ENCODE data around the gene MRTFA. TPM values are rescaled to one million over a fixed set of nuclear protein-coding genes. Genes with fewer than 3 reads are reported as not detected.

Gene MRTFA
- total RNA-seq, 1 donor from 2014 or later: 77.7 TPM

DNA sequence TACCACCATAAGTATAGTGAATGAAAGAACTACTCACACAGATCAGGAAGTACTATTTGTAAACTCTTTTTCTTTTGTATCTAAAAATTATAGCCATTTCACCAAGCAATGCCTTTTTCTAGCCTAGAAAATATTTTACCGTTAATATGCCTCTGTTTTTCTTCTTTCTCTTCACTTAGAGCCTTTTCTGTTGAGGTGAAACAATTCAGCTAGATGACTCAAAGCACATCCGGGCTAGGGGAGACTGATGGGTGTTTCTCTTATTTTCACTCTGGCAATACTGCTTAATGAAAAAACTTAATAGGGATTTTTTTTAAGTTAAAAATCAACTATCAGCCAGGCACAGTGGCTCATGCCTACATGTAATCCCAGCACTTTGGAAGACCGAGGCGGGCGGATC, 172.8 kb downstream of the MRTFA start:
- DNase-seq (ENCODE audit: low read depth): no peak

DNA sequence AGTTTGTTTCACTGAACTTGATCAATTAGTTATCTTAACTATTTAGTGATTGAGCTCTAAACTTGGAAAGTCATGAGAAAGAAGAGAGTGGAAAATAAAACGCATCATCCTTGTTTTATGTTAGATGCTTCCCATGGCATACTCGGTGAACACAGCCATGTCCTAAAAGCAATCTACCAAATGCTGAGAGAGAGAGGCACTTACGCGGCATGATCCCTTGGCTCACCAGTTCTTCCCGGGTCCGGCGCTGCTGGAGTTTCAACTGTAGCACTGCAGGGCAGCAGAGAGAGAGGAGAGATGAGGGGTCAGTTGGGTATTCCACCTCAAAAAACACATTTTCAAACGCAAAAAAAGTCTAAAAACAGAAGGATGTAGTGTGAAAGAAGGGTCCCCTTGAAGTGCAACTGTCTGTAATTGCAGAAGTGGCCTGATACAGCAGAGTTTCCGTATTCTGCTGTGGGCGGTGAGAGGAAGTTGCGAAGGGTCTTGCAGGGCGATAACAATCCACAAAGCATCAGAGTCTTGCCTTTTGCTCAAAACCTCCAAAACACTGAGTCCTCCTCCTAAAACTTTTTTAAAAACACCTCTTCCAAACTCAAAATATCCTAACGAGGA, 173.4 kb downstream of the MRTFA start:
- DNase-seq (ENCODE audit: low read depth): no peak

DNA sequence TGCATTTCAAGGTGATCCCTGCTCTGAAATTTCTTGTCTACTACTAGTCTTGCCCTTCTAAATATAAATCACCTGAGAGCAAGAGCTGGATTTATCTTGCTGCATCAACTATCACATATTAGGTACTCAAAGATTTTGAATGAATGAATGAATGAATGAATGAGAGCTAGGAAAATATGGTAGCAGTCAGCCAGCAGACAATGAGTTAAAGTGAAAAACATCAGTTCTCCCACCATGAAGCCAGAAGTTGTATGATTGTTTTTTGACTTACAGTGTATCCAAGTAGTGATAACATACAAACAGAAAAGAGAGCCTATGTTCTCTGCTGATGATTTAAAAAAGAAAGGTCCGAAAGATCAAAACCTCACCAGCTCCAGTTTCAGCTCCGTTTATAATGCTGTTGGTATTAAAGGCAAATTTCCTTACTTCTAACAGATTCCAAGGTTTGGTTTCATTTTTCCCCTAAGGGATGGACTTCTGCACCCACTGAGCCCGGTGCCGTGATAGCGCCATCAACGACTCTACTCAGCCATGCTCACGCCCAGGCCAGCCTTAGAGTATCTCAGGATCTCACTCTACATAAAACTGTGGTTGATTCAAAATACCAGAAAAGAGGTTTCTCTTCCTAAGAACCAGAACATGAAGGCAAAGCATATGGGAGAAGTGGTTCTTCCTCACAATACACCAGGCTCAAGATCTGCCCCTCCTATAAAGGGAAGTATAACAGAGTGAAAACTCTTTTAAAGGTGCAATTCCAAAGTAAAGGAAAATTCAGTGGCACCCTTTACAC, 174.1 kb downstream of the MRTFA start:
- no peak for DNase-seq (ENCODE audit: low read depth)

DNA sequence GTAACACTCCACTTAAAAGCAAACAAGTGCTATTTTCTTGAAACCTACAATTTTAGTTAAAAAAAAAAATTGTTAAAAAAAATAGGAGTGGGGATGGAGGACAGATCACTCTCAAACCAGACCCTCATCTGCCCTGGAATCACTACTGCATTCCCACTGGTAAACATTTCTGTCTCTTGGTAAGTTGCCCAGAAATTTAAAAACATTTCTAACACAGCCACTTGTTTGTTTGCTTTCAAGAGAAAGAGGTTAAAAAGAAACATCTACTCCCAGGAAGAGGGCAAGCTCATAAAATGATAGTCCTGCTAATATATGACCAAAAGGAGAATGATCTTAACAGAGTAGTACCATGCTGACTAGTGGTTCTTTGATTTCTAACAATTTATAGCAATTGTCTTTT, 182.8 kb downstream of the MRTFA start:
- DNase-seq (ENCODE audit: low read depth): no peak

DNA sequence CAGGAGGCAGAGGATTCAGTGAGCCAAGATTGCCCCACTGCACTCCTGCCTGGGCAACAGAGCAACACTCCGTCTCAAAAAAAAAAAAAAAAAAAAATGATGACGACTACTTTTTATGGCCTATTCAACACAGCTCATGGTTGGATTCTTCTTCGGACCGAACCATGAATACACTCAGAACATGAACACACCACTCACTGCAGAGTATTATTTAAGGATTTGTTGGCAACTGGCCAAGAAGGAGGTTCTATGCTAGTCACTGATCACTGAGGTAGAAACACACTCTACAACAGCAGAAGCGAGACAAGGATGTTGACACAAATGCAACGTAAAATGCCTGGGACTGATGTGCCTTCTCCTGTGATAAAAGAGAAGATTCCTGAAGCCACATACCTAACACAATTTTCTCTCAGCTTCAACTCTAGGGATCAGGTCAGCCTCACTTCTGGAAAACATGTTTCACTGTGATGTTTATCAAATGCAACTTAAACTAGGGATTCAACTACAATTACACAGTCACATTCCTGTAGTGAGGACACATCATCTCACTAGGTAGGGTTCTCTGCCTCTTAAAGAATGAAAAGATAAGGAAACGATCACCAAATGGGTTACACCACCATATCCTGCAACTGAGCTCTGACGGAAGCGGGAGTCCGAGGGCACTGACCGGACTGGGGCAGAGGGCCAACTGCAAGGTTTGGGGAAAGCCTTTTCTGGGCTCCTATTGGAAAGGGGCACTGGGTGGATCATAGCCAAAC, 183.6 kb downstream of the MRTFA start:
- DNase-seq (ENCODE audit: low read depth): peak; percentile 44

DNA sequence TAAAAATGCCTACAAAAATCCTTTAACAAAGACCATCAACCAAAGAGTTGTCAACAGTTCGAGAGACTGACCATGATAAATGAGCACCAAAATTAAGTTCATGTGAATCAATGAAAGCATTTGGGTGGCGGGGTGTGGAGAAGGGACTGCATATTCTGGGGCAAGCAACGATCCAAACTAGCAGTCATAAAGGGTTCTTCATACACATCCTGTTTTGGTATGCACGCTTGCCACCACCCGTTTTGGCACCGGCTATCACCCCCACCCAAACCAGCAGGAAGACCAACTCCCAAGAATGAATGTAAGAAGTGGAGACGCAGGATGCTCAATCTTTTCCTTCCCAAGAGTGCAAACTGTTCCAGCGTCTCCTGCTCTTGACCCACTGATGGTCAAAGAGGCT, 185.3 kb downstream of the MRTFA start:
- DNase-seq (ENCODE audit: low read depth): no peak

DNA sequence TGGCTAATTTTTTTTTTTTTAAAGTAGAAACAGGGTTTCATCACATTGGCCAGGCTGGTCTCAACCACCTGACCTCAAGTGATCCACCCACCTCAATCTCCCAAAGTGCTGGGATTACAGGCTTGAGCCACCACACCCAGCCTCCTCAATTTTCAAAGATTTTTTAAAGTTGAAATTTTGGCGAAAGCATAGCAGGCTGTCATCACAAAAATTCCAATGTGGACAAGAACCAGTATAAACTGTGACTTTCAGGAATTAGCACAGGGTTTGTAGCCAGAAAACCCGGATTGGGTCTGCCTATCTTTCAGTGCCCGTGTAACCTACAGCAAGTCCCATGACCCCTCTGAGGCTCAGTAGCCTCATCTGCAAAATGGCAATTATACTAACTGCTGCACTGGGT, 185.9 kb downstream of the MRTFA start:
- DNase-seq (ENCODE audit: low read depth): no peak

DNA sequence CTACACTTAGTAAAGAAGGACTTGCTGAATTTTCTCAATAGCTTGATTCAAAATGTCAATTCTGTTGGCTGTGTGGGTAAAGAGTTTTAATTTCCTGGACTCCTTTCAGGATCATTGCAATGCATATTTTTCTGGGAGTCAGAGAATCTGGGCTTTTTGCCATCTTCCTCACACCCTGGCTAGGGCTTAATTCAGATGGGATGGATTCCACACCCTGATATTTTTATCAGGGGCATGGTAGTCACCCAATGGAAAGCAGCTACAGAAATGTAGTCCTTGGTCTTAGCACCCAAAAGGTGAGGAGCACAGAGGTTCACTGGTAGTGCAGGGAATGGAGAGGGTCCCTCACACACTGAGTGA, 186.9 kb downstream of the MRTFA start:
- DNase-seq (ENCODE audit: low read depth): peak; percentile 30

DNA sequence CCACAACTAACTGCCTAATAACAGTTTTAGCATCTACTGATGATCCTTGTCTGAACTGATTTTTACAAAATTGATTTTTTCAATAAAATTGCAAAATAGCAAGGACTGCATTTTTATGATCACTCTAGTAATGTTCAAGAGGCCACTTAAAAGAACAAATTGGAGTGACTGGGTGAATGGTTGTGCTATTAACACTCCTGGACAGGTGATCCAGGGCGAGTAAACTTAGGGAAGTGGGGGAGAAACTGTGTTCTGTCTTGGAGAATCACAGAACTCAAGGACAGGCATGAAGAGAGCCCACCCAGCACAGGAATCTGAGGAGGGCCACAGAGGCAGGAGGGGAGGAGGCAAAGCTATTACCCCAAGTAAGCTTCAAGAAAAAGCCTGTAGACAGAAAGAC, 190.3 kb downstream of the MRTFA start:
- DNase-seq (ENCODE audit: low read depth): no peak

DNA sequence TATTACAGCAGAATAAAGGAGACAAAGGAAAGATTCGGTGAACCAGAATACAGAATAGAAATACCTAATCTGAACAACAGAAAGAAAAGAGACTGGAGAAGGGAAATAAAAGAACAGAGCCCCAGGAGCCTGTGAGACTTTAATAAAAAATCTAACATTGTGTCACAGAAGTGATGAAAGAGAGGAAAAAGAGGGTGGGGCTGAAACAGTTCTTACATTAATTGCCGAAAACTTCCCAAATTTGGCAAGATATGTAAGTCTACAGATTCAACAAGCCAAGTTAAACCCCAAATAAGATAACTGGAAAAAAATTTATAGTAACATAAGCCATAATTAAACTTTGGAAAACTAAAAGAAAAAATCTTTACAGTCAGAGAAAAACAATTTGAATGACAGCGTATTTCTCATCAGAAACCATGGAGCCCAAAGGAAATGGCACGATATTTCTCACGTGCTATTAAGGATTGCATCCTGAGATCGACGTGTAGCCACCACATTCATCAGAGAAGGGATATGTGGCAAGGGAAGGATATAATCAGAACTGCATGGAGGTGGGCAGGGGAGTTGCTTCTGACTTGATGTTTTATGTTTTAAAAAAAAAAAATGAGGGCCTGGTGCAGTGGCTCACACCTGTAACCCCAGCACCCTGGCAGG, 192.2 kb downstream of the MRTFA start:
- no peak for DNase-seq (ENCODE audit: low read depth)

DNA sequence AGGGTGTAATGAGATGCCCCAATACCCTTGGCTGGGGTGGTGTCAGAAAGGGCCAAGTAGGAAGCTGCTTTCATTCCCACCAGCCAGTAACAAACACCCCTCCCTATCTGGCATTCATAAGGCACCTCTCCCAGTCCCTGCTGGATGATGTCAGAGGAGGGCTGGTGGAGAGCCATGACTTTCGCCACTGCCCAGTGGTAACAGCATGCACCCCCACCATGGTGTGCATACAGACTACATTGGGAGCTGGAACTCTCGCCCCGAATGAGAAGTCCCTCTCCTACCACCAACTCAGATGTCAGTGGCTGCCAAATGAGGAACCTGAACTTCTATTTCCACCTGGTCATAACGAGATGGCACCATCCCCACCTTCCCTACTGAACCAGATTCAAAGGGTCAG, 192.8 kb downstream of the MRTFA start:
- no peak for DNase-seq (ENCODE audit: low read depth)

DNA sequence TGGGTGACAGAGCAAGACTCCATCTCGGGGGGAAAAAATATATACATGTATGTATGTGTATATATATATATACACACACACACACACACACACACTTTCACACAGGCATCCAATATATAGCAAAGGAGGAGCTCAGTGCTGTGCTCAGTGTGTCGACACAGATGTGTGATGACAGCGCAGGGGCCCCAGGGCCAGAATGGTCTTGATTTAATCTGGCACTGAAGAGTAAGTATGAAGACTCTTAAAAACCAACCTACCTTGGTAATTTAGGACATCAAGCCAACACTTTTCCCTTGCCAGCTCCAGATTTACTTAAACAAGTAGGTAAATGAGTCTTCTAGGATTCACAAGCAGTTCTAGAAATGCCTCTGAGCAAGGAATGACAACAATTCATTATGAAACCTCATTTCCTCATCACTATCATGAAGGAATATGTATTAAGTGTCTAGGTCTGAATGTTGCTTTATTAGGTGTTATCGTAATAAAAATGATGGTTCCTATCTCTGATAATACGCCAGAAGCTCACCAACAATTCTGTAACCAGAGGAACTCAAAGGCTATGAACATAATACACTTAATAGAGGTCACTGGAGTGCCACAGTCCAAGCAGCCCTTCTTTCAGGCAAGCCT, 194.6 kb downstream of the MRTFA start:
- no peak for DNase-seq (ENCODE audit: low read depth)

DNA sequence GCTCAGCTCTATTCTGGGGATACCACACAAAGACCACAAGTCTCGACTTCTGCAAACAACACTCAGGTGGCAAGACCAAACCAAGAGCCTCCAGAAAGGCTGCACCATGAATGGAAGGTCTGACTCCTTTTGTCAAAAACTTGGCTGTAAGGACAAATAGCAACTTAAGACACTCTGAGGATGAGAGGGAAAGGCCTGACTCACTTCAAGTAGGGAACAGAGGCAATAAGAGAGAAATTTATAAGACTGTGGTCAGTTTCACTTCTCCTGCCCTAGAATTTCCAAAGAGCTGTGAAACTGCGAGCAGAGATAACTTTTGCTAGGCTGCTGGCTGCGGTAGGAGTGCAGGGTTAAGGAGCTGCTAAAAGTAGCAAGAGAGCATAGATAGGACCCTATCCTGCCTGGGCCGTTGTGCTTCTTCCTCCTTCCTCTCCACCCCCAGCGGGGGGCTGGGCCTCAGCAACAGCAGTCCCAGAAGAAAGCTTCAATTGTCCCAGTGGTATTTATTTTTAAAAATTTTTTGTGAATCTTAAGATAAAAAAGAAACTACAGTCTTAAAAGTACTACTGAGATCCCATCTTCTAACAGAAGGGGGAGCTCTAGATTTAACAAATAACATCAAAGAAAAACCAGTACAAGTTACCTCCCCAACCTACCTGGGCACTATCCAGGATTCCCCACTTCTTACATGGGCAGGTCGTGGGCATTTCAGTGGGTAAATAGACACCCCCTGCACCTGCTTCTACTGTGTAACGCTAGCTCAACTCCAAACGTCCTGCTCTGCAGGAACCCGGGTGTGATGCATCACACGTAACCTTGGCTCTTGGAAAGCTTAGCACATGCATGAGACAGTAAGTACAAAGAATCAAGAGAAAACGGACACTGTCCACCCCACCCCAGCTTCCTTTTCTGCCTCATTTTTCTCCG, 199.8 kb downstream of the MRTFA start:
- peak; percentile 72 for DNase-seq (ENCODE audit: low read depth)

DNA sequence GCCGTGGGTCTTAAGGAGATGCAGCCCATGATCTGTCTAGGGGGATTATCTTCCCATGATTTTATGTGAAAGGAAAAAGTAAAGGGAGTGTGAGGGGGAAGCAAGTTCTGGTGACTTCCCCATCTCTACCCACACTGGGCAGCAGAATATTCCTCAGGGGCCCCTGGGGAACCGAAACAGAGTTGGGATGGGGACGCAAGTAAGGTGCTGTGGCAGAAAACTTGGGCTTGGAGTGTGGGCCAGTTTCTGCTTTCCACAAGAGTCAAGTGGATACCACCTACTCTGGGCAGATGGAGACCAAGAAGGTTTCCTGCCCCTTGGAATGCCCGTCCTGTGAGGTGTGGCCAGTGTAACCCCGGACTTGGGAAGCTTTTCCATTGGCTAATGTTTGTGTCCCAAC, 201.8 kb downstream of the MRTFA start:
- DNase-seq (ENCODE audit: low read depth): no peak

DNA sequence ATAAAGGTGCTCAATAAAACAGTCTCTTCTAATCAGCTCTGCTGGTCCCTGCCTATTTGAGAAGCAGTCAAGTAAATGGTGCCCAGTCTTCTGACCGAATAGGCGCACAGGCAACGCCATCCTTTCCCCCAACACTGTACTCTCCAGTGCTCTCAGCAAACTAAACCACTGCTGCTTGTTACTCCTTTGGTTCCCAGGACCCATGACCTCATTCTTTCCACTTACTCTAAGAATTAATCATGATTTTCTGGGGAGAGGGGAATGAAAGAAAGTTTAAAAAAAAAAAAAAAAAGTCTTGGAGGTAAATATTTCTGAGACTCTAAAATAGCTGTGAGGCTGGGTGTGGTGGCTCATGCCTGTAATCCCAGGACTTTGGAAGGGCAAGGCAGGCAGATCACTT, 202.4 kb downstream of the MRTFA start:
- no peak for DNase-seq (ENCODE audit: low read depth)

DNA sequence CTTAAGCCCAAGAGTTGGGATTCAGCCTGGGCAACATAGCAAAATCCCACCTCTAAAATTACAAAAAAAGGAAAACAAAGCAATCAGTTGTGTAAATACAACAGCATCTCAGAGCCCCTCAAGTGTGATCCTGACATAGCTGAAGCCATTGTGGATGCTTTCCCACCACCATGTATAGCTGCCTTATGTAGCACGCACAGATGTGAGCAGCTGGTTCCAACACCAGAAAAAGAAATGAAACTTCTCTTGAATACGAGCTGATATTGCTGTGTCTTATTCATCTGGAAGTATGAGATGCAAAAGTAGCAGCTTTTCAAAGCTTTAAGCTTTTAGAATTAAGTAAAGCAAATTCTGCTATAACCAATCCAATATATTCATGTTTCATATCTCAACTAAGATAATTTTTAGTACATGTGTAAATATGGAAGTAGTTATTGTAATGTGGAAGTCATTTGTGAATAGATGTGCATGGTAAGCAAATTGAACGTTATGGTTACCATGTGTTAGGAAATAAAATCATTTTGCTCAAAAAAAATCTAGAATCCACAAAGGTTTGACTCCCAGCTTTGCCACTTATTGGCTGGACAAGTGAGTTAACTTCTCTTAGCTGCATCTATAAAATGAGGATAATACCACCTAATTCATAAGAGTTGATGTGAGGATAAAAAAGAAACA, 203.0 kb downstream of the MRTFA start:
- no peak for DNase-seq (ENCODE audit: low read depth)

DNA sequence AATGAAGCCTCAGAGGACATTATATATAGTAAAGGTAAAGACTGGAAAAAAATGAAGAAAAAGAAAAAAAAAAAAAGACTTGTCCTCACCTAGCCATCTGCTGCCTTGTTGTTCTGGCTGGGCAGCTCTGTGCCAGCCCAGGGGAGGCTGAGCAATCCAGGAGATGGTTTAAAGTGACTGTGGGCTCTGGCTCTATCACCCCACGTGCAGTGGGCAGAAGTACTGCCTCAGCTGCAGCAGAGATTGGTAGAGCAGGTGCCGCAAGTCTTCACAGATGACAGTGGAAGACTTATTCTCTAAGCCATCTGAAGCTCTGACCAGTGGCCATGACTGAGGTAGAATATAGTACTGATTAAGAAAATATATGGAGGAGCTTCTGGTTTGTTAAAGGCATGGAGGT, 203.9 kb downstream of the MRTFA start:
- DNase-seq (ENCODE audit: low read depth): no peak

DNA sequence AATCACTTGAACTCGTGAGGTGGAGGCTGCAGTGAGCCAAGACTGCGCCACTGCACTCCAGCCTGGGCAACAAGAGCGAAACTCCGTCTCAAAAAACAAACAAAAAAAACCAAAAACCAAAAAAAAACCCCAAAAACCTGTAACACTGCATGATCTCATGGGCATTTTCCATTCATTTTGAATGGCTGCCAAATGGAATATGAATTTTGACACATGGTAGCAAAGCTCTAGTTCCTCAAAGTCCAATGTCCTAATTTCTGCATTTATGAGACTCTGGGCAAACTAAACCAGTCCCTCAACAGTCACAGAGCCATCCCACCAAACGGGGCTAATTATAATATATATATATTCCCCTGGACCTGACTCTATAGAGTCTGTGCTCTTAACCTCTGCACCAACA, 204.4 kb downstream of the MRTFA start:
- no peak for DNase-seq (ENCODE audit: low read depth)

DNA sequence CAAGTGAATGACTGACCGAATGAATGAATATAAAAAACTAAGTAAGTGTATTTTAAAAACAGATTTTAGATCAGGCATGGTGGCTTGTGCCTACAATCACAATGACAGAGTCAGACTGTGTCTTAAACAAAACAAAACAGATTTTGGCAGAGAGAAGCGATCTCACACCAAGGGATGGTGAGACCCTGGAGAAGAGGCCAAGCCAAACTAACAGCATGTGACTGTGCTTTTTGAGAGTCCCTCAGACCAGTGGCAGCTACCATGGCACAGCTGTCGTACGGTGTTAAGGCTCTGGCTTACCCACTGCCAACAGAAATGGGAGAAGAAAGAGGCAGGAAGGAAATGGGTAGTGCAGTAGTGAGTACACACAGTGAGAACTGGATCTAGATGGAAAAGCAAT, 205.5 kb downstream of the MRTFA start:
- no peak for DNase-seq (ENCODE audit: low read depth)

DNA sequence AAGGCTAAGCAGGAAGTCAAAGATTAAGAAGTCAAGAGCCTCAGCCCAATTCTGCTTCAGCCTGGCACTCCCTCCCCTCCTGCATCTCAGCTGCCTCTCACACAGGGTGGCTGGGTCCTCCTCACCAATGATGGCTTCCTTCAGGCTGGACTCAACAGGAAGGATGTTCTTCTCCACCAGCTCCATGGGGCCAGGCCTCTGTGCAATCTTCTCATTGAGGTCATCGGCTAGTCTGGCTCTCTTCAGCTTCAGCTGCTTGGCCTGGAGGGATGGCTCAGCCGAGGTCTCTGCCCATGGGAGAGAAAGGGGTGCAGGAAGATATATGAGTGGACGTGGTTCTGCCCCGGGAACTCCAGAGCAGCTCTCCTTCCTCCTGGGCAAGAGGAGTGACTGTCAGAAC, 207.0 kb downstream of the MRTFA start:
- DNase-seq (ENCODE audit: low read depth): no peak
